ENCODE data around the gene DQX1.

The DQX1 gene

DNA sequence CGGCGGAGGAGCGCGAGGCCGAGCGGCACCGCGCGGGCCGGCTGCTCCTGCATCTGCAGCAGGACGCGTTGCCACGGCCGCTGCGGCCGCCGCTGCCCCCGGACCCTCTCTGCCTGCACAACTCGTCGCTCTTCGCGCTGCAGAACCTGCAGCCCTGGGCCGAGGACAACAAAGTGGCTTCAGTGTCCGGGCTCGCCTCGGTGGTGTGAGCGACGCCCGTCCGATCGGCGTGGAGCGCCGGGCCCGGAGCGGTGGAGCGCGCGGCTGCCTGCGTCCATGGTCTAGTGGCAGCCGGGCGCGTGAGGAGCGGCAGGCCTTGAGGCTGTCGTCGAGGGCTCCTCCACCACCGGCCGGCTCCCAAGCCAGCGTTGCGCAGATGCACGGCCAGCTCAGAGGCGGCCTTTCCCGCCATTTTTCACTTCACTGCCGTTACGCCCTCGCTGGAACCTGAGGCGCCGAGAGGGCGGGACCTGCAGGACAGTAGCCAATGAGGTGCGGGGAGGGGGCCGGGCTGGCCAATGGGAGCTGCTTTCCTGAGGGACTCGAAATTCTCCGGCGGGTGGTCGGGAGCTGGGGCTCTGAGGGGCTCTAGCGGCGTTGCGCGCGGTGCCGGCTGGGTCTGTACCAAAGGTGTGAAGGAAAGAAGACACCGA, 9.9 kb downstream of the DQX1 start:
- DNase-seq (ENCODE audit: low read depth), result peak; percentile 54
- H3K4me3 ChIP-seq (ENCODE audit: low read length), result no peak overlapping the region
- TF ChIP-seq CTCF (IDR thresholded peaks at IDR 0.05; ENCODE audit: insufficient read depth, low read depth, low read length, missing control alignments), result no peak

DNA sequence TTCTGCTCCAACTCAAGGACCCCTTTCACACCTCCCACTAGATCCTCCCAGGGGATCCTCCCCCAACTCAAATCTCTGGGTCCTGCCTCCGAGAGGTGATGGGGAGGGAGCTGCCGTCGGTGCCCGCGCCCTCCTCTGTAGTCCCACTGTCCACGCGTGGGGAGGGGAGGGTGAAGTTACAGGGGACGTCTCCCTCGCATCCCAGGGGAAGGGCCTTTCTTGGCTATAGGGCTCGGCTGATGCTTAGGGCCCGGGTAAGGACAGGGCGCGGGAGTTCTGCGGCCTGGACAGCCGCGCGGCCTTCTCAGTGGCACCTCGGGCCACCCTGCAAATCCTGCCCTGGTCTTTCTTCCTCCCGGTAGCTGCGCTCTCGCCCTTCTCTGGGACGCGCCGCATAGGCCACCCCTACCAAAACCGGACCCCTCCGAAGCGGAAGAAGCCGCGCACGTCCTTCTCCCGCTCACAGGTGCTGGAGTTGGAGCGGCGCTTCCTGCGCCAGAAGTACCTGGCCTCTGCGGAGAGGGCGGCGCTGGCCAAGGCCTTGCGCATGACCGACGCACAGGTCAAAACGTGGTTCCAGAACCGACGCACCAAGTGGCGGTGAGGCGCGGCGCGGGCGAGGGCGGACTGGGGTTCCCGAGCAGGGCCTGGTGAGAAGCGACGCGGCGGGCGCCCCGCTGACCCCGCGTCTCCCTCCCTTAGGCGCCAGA, 10.6 kb downstream of the DQX1 start:
- no peak for TF ChIP-seq CTCF (IDR thresholded peaks at IDR 0.05; ENCODE audit: insufficient read depth, low read depth, low read length, missing control alignments)
- DNase-seq (ENCODE audit: low read depth), result no peak
- H3K4me3 ChIP-seq (ENCODE audit: low read length), result no peak overlapping the region

DNA sequence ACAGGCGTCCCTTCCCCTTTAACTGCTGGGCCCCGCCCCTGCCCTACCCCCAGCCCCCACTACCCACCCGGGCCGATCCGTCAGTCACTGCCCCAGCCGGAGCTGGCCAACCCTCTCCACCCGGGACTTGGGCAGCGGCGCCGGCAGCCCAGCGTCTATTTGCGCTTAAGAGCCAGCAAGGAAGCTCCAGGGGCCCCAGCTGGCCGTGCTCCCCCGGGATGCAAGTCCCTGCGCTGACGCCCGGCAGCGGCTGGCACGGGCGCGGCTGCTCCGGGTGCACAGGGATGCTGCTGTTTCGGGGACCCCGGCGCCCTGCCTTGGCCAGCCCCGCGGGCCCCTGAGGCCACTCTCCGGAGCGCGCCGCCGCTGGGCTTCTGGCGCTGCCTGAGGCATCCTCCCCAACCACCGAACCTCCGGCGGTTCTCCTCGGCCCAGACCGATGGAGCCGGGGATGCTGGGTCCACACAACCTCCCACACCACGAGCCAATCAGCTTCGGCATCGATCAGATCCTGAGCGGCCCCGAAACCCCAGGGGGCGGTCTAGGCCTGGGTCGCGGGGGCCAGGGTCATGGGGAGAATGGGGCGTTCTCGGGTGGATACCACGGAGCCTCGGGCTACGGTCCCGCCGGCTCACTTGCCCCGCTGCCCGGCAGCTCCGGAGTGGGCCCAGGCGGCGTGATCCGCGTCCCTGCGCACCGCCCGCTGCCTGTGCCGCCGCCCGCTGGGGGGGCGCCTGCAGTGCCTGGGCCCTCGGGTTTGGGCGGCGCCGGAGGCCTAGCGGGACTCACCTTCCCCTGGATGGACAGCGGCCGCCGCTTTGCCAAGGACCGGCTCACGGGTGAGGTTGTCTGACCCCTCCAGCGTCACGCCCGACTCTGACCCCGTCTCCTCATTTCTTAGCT, 11.4 kb downstream of the DQX1 start, which contains the start of gene TLX2:
TSS of gene TLX2 (plus strand) at position 83 of the 903 bp plus-strand sequence. CDS start at position 440, 357 bp downstream.
- TF ChIP-seq CTCF (IDR thresholded peaks at IDR 0.05; ENCODE audit: insufficient read depth, low read depth, low read length, missing control alignments), result no peak
- peak; percentile 28 for DNase-seq (ENCODE audit: low read depth)
- H3K4me3 ChIP-seq (ENCODE audit: low read length), result no peak within 1 kb of the TSS

DNA sequence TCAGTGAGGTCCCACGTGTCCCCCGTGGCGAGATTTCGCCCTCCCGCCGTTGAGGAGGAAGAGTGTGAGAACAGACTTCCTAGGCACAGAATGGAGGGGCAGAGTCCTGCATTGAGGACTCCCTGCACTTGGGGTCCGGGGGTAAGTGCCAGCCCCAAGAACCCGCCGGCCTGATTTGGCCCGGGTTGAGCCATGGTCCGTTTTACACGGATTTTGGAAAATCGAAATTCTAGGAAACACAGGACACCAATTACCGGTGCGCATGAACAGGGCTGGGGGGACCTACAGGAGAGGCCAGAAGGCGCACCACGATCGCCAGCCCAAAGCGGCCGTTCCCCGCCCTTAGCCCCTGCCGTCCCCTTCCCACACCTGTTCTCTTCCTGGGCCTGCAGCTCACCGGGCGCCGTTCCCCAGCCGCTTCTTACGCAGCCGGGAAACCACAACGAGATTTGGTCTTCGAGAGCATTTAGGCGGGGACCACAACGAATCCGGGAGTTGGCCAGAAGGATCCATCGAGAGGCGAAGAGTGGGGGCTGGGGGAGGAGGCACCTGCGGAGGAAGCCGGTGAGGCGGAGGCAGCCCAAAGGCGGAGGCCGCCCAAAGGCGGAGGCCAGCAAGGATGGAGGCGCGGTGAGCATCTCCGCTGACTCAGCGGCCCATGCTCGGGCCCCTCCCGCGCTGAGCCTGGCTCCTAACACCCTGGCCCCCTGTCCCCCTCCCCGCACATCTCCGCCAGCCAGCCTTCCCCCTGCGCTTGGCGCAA, 12.2 kb downstream of the DQX1 start:
- TF ChIP-seq CTCF (IDR thresholded peaks at IDR 0.05; ENCODE audit: insufficient read depth, low read depth, low read length, missing control alignments), result no peak
- no peak overlapping the region for H3K4me3 ChIP-seq (ENCODE audit: low read length)
- peak; percentile 39 for DNase-seq (ENCODE audit: low read depth)

DNA sequence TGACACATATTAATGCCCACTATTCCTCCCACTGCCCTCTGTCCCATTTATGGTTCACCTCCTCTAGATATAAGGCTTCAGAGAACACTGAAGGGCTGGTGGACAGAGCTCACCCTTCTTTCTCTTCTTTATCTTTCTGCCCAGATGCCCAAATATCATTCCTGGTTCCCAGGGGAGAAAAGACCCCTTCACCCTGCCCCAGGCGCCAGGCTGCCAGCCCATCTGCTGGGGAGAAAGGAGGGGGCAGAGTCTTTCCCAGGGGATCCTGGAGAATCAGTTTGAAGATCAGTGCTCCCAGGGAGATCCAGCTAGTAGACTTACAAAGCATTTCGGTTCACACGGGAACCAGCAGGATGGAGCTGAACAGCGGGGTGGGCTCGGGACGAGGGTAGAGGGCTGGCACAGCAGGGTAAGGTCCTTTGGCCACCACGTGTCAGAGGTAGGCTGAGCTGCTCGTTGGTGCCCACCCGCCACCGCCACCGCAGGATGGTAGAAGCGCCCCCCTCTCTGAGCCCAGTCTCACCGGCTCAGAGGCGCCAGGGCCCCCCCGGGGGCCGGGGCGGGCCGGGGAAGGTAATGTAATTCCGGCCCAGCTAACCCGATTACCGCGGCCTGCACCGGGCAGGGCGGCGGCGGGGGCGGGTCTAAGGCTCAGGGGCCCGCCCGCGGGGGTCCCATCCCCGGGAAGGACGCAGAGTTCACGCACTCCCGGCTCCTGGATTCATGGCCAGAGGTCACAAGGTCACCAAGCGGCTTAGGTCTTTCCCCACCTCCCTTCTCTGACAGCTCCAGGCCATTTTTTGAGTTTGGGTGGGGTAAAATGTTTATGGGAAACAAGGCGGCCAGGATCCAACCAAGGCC, 13.1 kb downstream of the DQX1 start:
- no peak overlapping the region for H3K4me3 ChIP-seq (ENCODE audit: low read length)
- TF ChIP-seq CTCF (IDR thresholded peaks at IDR 0.05; ENCODE audit: insufficient read depth, low read depth, low read length, missing control alignments), result no peak
- DNase-seq (ENCODE audit: low read depth), result no peak

Data from epithelial cell of esophagus (primary cell).